ENCODE measurements around the gene ATL1.

Gene ATL1

DNA sequence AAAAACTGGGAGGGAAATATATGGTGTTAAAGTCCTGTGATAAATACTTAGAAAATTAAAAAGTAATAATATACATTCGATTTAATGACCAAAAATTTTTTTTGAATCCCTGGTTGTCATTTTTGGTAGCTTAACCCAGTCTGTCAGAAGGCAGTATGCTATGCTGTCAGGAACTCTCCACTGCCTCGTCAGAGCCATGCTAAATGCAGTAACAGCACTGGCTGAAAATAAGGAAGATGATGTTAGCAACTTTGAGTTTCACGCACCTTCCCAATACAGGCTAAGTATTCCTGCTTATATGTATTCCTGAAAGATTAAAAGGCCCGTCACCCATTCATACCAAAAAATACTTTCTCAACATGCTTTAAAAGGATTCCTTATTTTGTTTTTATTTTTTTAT, 74.0 kb downstream of the ATL1 start:
- no peak overlapping the region for H3K4me3 ChIP-seq (replicated peaks; ENCODE audit: low read depth, low read length)
- TF ChIP-seq, protein P1, sequence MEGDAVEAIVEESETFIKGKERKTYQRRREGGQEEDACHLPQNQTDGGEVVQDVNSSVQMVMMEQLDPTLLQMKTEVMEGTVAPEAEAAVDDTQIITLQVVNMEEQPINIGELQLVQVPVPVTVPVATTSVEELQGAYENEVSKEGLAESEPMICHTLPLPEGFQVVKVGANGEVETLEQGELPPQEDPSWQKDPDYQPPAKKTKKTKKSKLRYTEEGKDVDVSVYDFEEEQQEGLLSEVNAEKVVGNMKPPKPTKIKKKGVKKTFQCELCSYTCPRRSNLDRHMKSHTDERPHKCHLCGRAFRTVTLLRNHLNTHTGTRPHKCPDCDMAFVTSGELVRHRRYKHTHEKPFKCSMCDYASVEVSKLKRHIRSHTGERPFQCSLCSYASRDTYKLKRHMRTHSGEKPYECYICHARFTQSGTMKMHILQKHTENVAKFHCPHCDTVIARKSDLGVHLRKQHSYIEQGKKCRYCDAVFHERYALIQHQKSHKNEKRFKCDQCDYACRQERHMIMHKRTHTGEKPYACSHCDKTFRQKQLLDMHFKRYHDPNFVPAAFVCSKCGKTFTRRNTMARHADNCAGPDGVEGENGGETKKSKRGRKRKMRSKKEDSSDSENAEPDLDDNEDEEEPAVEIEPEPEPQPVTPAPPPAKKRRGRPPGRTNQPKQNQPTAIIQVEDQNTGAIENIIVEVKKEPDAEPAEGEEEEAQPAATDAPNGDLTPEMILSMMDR (IDR thresholded peaks at IDR 0.05; ENCODE audit: low read depth, low read length, missing control alignments) = no peak
- no peak for DNase-seq (ENCODE audit: extremely low read depth, low read depth)

DNA sequence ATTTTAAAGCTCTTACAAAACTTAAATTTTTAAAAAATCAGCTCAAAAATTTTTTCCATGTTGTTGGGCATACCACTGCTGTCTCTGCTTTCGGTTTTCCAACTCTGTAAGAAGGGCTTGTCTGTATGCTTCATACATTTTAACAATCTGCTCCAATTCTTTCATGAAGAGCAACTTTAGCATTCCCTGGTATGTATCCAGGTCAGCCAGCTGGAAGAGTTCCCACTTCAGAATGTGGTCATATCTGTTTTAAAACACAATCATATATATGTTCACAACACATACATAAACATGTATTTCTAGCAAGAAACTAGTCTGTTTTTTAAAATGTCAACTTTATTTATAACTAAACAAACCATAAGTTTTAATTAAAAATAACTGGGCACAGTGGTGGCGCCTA, 75.2 kb downstream of the ATL1 start:
- TF ChIP-seq, protein P1 (IDR thresholded peaks at IDR 0.05; ENCODE audit: low read depth, low read length, missing control alignments) = no peak
- DNase-seq (ENCODE audit: extremely low read depth, low read depth) = no peak

DNA sequence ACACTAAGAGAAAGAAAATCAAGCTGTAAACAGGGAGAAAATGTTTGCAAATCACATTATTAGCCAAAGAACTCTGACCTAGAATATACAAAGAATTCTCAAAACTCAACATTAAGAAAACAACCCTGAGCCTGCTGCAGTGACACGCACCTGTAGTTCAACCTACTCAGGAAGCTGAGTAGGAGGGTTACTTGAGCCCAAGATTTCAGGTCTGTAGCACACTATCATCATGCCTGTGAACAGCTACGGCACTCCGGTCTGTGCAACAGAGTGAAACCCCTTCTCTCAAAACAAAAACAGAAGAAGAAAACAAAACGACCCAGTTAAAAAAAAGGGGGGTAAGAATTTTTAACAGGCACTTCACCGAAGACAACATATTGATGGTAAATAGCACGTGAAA, 87.3 kb downstream of the ATL1 start:
- TF ChIP-seq, protein P1 (IDR thresholded peaks at IDR 0.05; ENCODE audit: low read depth, low read length, missing control alignments) = no peak
- no peak for DNase-seq (ENCODE audit: extremely low read depth, low read depth)
- no peak overlapping the region; the same call in 1 of the 2 replicates for H3K4me3 ChIP-seq (replicated peaks; ENCODE audit: low read depth, low read length)

More for the DNA sequence above, 75.2 kb downstream of the ATL1 start:
- no peak overlapping the region for H3K4me3 ChIP-seq (replicated peaks; ENCODE audit: low read depth, low read length)

DNA sequence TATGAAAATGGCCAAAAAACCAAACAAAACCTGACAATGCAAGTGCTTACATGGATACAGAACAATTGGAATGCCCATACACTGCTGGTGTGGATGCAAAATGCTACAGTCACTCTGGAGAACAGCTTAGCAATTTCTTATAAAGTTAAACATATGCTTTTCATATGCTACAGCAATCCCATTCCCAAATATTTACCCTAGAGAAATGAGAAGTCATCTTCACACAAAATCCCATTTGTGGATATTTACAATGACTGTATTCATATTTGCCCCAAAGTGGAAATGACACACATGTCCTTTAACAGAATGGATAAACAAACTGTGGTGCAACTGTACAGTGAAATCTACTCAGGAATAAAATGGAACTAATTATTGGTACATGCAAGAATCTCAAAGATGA, 87.8 kb downstream of the ATL1 start:
- DNase-seq (ENCODE audit: extremely low read depth, low read depth) = no peak
- TF ChIP-seq, protein P1 (IDR thresholded peaks at IDR 0.05; ENCODE audit: low read depth, low read length, missing control alignments) = no peak
- no peak overlapping the region; the same call in 1 of the 2 replicates for H3K4me3 ChIP-seq (replicated peaks; ENCODE audit: low read depth, low read length)

DNA sequence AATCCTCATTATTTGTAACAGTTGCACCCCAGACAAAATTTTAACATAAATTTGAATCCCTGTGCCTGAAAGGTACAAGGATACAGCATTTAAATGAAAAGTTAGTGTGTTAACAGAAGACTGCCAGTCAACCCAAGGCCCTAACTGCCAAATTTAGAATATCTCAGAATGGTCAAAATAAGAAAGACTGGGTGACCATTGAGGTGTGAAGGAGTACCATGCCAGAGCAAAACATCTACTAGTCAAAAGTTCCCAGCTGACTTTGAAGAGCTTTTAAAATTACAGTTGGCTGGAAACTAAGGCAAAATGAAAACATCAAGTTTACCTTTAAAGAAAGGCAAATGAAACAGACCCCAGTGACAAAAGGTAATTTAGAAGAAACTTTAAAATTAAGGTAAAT, 89.7 kb downstream of the ATL1 start:
- DNase-seq (ENCODE audit: extremely low read depth, low read depth) = no peak
- TF ChIP-seq, protein P1 (IDR thresholded peaks at IDR 0.05; ENCODE audit: low read depth, low read length, missing control alignments) = no peak
- H3K4me3 ChIP-seq (replicated peaks; ENCODE audit: low read depth, low read length) = no peak overlapping the region

DNA sequence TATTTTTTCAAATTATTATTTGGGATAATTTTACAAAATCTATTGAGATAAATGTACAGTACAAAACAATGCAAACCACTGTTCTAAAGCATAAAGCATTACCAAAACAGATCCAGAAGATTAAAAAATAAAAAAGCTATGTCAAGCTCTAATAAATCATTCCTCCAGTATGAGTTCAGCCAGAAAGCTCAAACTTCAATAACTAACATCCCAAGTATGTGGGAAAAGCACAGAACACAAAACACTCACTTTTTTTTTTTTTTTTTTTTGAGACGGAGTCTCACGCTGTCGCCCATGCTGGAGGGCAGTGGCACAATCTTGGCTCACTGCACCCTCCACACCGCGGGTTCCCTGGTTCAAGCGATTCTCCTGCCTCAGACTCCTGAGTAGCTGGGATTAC, 96.8 kb downstream of the ATL1 start:
- no peak overlapping the region for H3K4me3 ChIP-seq (replicated peaks; ENCODE audit: low read depth, low read length)
- no peak for DNase-seq (ENCODE audit: extremely low read depth, low read depth)
- TF ChIP-seq, protein P1 (IDR thresholded peaks at IDR 0.05; ENCODE audit: low read depth, low read length, missing control alignments) = no peak

DNA sequence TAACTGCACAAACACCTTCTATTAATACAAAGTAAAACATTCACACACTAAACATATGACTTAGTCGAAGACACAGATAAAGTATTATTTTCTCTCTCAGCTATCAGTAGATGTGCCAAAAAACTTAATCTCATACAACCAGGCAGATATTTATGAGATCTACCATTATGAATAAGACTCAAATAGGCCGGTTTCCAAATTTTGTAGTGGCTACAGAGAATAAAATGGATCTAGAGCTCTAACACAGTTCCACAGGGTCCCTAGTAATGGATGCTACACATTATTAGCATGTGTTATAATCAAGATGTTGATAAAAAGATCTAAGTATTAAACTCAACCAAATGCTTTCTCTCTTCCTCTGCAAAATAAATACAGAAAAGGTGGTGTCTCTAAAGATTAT, 97.8 kb downstream of the ATL1 start:
- TF ChIP-seq, protein P1 (IDR thresholded peaks at IDR 0.05; ENCODE audit: low read depth, low read length, missing control alignments) = no peak

More for the DNA sequence above, 97.8 kb downstream of the ATL1 start:
- no peak for DNase-seq (ENCODE audit: extremely low read depth, low read depth)
- no peak overlapping the region for H3K4me3 ChIP-seq (replicated peaks; ENCODE audit: low read depth, low read length)

Data from HFF-Myc (cell line).